Endothelial cell of umbilical vein (primary cell): ENCODE data around the gene DLST. TPM values are rescaled to one million over a fixed set of nuclear protein-coding genes. Genes with fewer than 3 reads are reported as not detected.

ENCODE experiments used
- BruUV-seq: library from RNA; stranded (reverse); fragments of 400-500 nt; replicated peaks from 2 replicates; lab custom pipeline; 2021; lab: Mats Ljungman, UMichigan
- CTCF ChIA-PET: fragments of 300-600, 350-600 bp; sonication (Branson Sonifier 250); formaldehyde crosslinking; loops from one replicate; lab custom pipeline; 2021; ENCODE audit warnings: antibody characterized with exemption, inconsistent platforms; lab: Charles Lee
- POLR2A ChIA-PET: fragments of 300-600, 350-600 bp; sonication (Branson Sonifier 250); formaldehyde crosslinking; loops from one replicate; lab custom pipeline; 2021; ENCODE audit warnings: antibody characterized with exemption, inconsistent platforms; lab: Charles Lee
- DNase-seq: peaks from one replicate; pipeline ENCODE4 v3.0.0-alpha.2; 2011; ENCODE audit warnings: low read depth, low spot score
- FAIRE-seq: peaks from 2 replicates; lab custom pipeline; 2011; peaks lifted over from hg19 to GRCh38; lab: Jason Lieb, UNC
- H2AFZ ChIP-seq: 2 replicates; pipeline ENCODE4 v1.6.0; 2012; ENCODE audit warnings: low read depth, low read length, control low read depth, inconsistent platforms
- H3K27ac ChIP-seq: 2 replicates; pipeline ENCODE4 v1.5.1; 2011; ENCODE audit warnings: low read depth, mild to moderate bottlenecking, control low read depth, low read length, moderate library complexity; ENCODE audit not compliant: insufficient read depth
- H3K27me3 ChIP-seq, 2 experiments: 2 replicates each; pipeline versions ENCODE4 v1.6.0 to v1.6.1; 2011; ENCODE audit warnings: low read length in 2 of 2, mixed read lengths in 1 of 2; ENCODE audit not compliant: control insufficient read depth in 2 of 2, insufficient read depth in 2 of 2
- H3K36me3 ChIP-seq, 2 experiments: 2 replicates in 1 of 2; 3 replicates in 1 of 2; pipeline ENCODE4 v1.5.1; 2011; ENCODE audit warnings: low read length in 2 of 2, mild to moderate bottlenecking in 1 of 2, moderate library complexity in 1 of 2; ENCODE audit not compliant: control insufficient read depth in 2 of 2, insufficient read depth in 2 of 2; ENCODE audit errors: extremely low read depth in 1 of 2
- H3K4me1 ChIP-seq: 3 replicates; pipeline ENCODE4 v1.5.1; 2011; ENCODE audit warnings: mild to moderate bottlenecking, low read length; ENCODE audit not compliant: control insufficient read depth, insufficient read depth; ENCODE audit errors: extremely low read depth
- H3K4me2 ChIP-seq: 2 replicates; pipeline ENCODE4 v1.6.1; 2011; ENCODE audit warnings: low read length, control low read depth, mixed read lengths; ENCODE audit not compliant: insufficient read depth
- H3K4me3 ChIP-seq, 3 experiments: fragments of 200-600 bp in 1 of 3; sonication (generic), shearing (Covaris generic) in 1 of 3; replicated peaks in 1 of 3; 2 replicates each; pipeline ENCODE4 v1.5.1; 2011 to 2016; ENCODE audit warnings: control low read depth in 3 of 3, low read length in 3 of 3, mild to moderate bottlenecking in 2 of 3, inconsistent platforms in 1 of 3, low read depth in 1 of 3, moderate library complexity in 1 of 3; ENCODE audit not compliant: insufficient read depth in 1 of 3
- H3K79me2 ChIP-seq: 2 replicates; pipeline ENCODE4 v1.6.0; 2012; ENCODE audit warnings: low read length, inconsistent platforms; ENCODE audit not compliant: control insufficient read depth, insufficient read depth
- H3K9ac ChIP-seq: replicated peaks from 2 replicates; pipeline ENCODE3; 2011; ENCODE audit warnings: low read length, control low read depth; ENCODE audit not compliant: insufficient read depth; ENCODE audit errors: extremely low read depth
- H3K9me1 ChIP-seq: replicated peaks from 3 replicates; pipeline ENCODE4 v1.6.0; 2011; ENCODE audit warnings: mild to moderate bottlenecking, low read length; ENCODE audit not compliant: control insufficient read depth, insufficient read depth; ENCODE audit errors: extremely low read depth
- H3K9me3 ChIP-seq: replicated peaks from 2 replicates; pipeline ENCODE4 v1.5.1; 2012; ENCODE audit warnings: low read length, inconsistent platforms; ENCODE audit not compliant: control insufficient read depth, insufficient read depth
- H4K20me1 ChIP-seq: replicated peaks from 2 replicates; pipeline ENCODE3; 2011; ENCODE audit warnings: mild to moderate bottlenecking, low read length; ENCODE audit not compliant: control insufficient read depth, insufficient read depth; ENCODE audit errors: extremely low read depth
- CTCF ChIP-seq, 2 donors: IDR thresholded peaks; 1 replicate in 1 of 2; 2 replicates in 1 of 2; pipeline ENCODE4 v1.5.1; 2011; ENCODE audit warnings: low read length in 2 of 2, mild to moderate bottlenecking in 2 of 2, moderate library complexity in 2 of 2, control low read depth in 1 of 2, inconsistent platforms in 1 of 2, low read depth in 1 of 2; ENCODE audit not compliant: insufficient read depth in 1 of 2; ENCODE audit errors: extremely low read depth in 1 of 2
- EZH2 ChIP-seq: IDR thresholded peaks from 2 replicates; pipeline ENCODE4 v1.6.1; 2012; ENCODE audit warnings: borderline replicate concordance, low read depth, mild to moderate bottlenecking, moderate library complexity, low read length, inconsistent platforms; ENCODE audit not compliant: severe bottlenecking
- GATA2 ChIP-seq: IDR thresholded peaks from 2 replicates; pipeline ENCODE4 v1.7.0; 2011; ENCODE audit warnings: low read depth, mild to moderate bottlenecking, moderate library complexity, mixed read lengths, low read length; ENCODE audit not compliant: insufficient read length, insufficient read depth
- JUN ChIP-seq: IDR thresholded peaks from 2 replicates; pipeline ENCODE4 v1.6.1; 2011; ENCODE audit warnings: borderline replicate concordance, low read depth; ENCODE audit not compliant: insufficient read length, insufficient read depth
- MAX ChIP-seq: IDR thresholded peaks from 2 replicates; pipeline ENCODE4 v1.6.1; 2011; ENCODE audit not compliant: insufficient read depth, insufficient read length
- MYC ChIP-seq: IDR thresholded peaks from one replicate; pipeline ENCODE4 v1.6.1; 2011; ENCODE audit warnings: mild to moderate bottlenecking, low read depth, low read length
- POLR2A ChIP-seq: IDR thresholded peaks from 2 replicates; pipeline ENCODE4 v1.6.1; 2012; ENCODE audit warnings: low read depth, mild to moderate bottlenecking, control low read depth, low read length
- POLR2AphosphoS5 ChIP-seq: IDR thresholded peaks from 2 replicates; pipeline ENCODE4 v1.6.1; 2012; ENCODE audit warnings: low read depth, mild to moderate bottlenecking, control low read depth, low read length, moderate library complexity; ENCODE audit not compliant: insufficient read depth
- dilution Hi-C: fragments of 300-500 bp; cut with MboI; formaldehyde crosslinking; loops from one replicate; pipeline ENCODE4 v1.15.0; 2019; ENCODE audit warnings: low sequenced_read_pairs; ENCODE audit not compliant: extremely low pct_ligation_motif_present
- intact Hi-C: fragments of 100-400 bp; cut with micrococcal nuclease; formaldehyde crosslinking; loops from one replicate; pipeline ENCODE4 v1.10.0; 2022
- polyA plus RNA-seq, 4 experiments: library from polyadenylated mRNA; depleted of rRNA in 3 of 4; stranded (reverse) in 3 of 4; unstranded in 1 of 4; fragments of >200 nt; gene quantifications; 2 replicates each; pipeline versions ENCODE4 v1.2.1 to v1.2.3, GENCODE V29; 2011 to 2012; ENCODE audit warnings: missing spikeins in 1 of 4
- total RNA-seq: library from RNA; stranded (reverse); gene quantifications from 2 replicates; pipeline ENCODE4 v1.2.3, GENCODE V29; 2021

Gene DLST
- total and polyA plus RNA-seq, 2 donors (not counting 3 experiments of a cell fraction or from before 2014, with no cell fraction given) = 98.4 to 110 TPM

- Histone ChIP-seq H3K9me1 (no peaks in the 10 kb centered on the region), H3K36me3 (no peaks in the 10 kb centered on the region), H3K9ac (no peak overlapping the region), H3K27me3 (no peaks in the 10 kb centered on the region), H3K27ac (no peak overlapping the region), H4K20me1 (no peaks in the 10 kb centered on the region), H3K4me2 (no peak overlapping the region), H3K79me2 (no peaks in the 10 kb centered on the region), H3K4me3 (no peak overlapping the region), H3K4me1 (peaks cover 17% of the 10 kb centered on the region), H3K9me3 (no peaks in the 10 kb centered on the region), H2AFZ (no peak overlapping the region)
- intact Hi-C loops (no loop called here), dilution Hi-C loops (no loop called here)
- TF ChIP-seq POLR2A (no peak), JUN (no peak), MAX (no peak), POLR2AphosphoS5 (no peak), MYC (no peak), GATA2 (no peak), EZH2 (no peak)
- BruUV-seq = no TSS peak
- CTCF ChIA-PET = interaction anchor here (1.2 to 1.4 kb wide), 3 partner anchors 13 to 153 kb away, joined by 4 to 7 read pairs (median 4); partner anchors contain the start of gene RPS6KL1
- DNase-seq (peak; percentile 21), FAIRE-seq (no peak)
- POLR2A ChIA-PET = no interaction called here
These were observed 53.6 kb downstream of the DLST start for GRCh38 chr14:74935360-74935680.

- CTCF ChIA-PET = interaction anchor here (0.8 to 1.4 kb wide), 4 partner anchors 12 to 75 kb away, joined by 3 to 7 read pairs (median 4); partner anchors contain the start of gene RPS6KL1
- no peak for FAIRE-seq
These were observed 54.4 kb downstream of the DLST start for GRCh38 chr14:74936151-74936550.

More at GRCh38 chr14:74936151-74936550, 54.4 kb downstream of the DLST start:
- no peaks in the 10 kb centered on the region for H3K27me3 ChIP-seq
- no peak for DNase-seq
- no peaks in the 10 kb centered on the region for H3K9me3 ChIP-seq
- no peak overlapping the region for H3K4me3 ChIP-seq
- TF ChIP-seq CTCF (IDR thresholded peaks at IDR 0.05; ENCODE audit: extremely low read depth in 1 of 2, insufficient read depth in 1 of 2, low read depth in 1 of 2, low read length in 2 of 2) (no peak), MYC (no peak), MAX (no peak), GATA2 (no peak), EZH2 (no peak), POLR2AphosphoS5 (no peak), JUN (no peak)
- H3K79me2 ChIP-seq = no peaks in the 10 kb centered on the region
- H3K9me1 ChIP-seq = no peaks in the 10 kb centered on the region
- dilution Hi-C loops = no loop called here
- H3K9ac ChIP-seq = no peak overlapping the region
- no peak overlapping the region for H3K27ac ChIP-seq
- POLR2A ChIA-PET = interaction anchor here (0.8 kb wide), 1 partner anchor 13 kb away, joined by 7 read pairs; the partner anchor contains the start of gene RPS6KL1
- no TSS peak for BruUV-seq
- intact Hi-C loops = no loop called here
- peaks cover 23% of the 10 kb centered on the region for H3K4me1 ChIP-seq
- no peak overlapping the region for H3K4me2 ChIP-seq
- no peak overlapping the region for H2AFZ ChIP-seq
- H3K36me3 ChIP-seq = no peaks in the 10 kb centered on the region
- H4K20me1 ChIP-seq = no peaks in the 10 kb centered on the region
